Gastroesophageal sphincter (tissue), 4 donors: Measurements from ENCODE around the gene GTPBP2. TPM values are rescaled to one million over a fixed set of nuclear protein-coding genes. Genes with fewer than 3 reads are reported as not detected.
A peak's percentile ranks its signal among the peaks of the same experiment; 100 is the strongest.
"Not testable (repeated sequence)": the region's sequence is repeated elsewhere in the genome, so short reads cannot be mapped to it uniquely, and the experiment has no call there.

ENCODE experiments used
- ATAC-seq: fragments of 150-250 bp; one replicate; pipeline ENCODE4 v1.9.1; 2016; ENCODE audit warnings: mild to moderate bottlenecking, moderate library complexity
- H3K27ac ChIP-seq, 4 donors: fragments of 200-600 bp; sonication (generic) in 3 of 4; 1 replicate in 3 of 4; 2 replicates in 1 of 4; pipeline ENCODE4 v1.5.1; 2016 to 2019
- H3K27me3 ChIP-seq: fragments of 200-600 bp; sonication (generic); one replicate; pipeline ENCODE4 v1.5.1; 2019
- H3K36me3 ChIP-seq, 2 donors: fragments of 200-600 bp; sonication (generic); one replicate each; pipeline ENCODE4 v1.5.1; 2019; ENCODE audit warnings: control low read depth in 1 of 2
- H3K4me1 ChIP-seq, 3 donors: fragments of 200-600 bp; sonication (generic); 1 replicate in 2 of 3; 2 replicates in 1 of 3; pipeline ENCODE4 v1.5.1; 2016 to 2019; ENCODE audit warnings: control low read depth in 2 of 3
- H3K4me3 ChIP-seq, 2 donors: fragments of 200-600 bp; sonication (generic); one replicate each; pipeline ENCODE4 v1.5.1; 2019; ENCODE audit warnings: mild to moderate bottlenecking in 1 of 2, moderate library complexity in 1 of 2
- H3K9me3 ChIP-seq, 3 donors: fragments of 200-600 bp; sonication (generic); one replicate each; pipeline ENCODE4 v1.5.1; 2017 to 2019; ENCODE audit warnings: control low read depth in 2 of 3
- CTCF ChIP-seq, 4 experiments: fragments of 200-600 bp in 2 of 4; fragments of 450-650 bp in 2 of 4; sonication (generic) in 1 of 4; IDR thresholded peaks; one replicate each; pipeline ENCODE4 v1.5.1; 2017 to 2019; ENCODE audit warnings: antibody characterized with exemption in 4 of 4, mild to moderate bottlenecking in 2 of 4, moderate library complexity in 2 of 4
- EP300 ChIP-seq: sonication (generic); formaldehyde crosslinking; IDR thresholded peaks from one replicate; pipeline ENCODE4 v1.6.1; 2017; ENCODE audit warnings: antibody characterized with exemption, mild to moderate bottlenecking
- POLR2A ChIP-seq, 2 donors: fragments of 450-650 bp; IDR thresholded peaks; one replicate each; pipeline ENCODE4 v1.6.1; 2017; ENCODE audit warnings: antibody characterized with exemption in 2 of 2, mild to moderate bottlenecking in 2 of 2, moderate library complexity in 1 of 2
- POLR2AphosphoS5 ChIP-seq: sonication (generic); formaldehyde crosslinking; IDR thresholded peaks from one replicate; pipeline ENCODE4 v1.6.1; 2017; ENCODE audit warnings: antibody characterized with exemption
- WGBS, 2 donors: methylation state at CpG; one replicate each; pipeline ENCODE4 v1.1.5; 2018; ENCODE audit warnings: low coverage in 1 of 2; 5-methylcytosine and 5-hydroxymethylcytosine counted together
- total RNA-seq, 4 donors: library from RNA; depleted of rRNA; stranded (reverse); fragments of >200 nt; gene quantifications; one replicate each; pipeline ENCODE4 v1.1.0, GENCODE V29; 2016

GTPBP2 gene
- total RNA-seq, 4 donors from 2014 or later, result 28.8 to 44.5 (median 31.4) TPM

GRCh38 chr6:43667245-43668150 lies 38.4 kb upstream of the GTPBP2 start:
- H3K36me3 ChIP-seq, result peaks cover 0 to 25% of the 10 kb centered on the region in 2 donors
- peak overlapping the region in 1 of 4 donors; percentile 48 for H3K27ac ChIP-seq
- H3K9me3 ChIP-seq, result no peaks in the 10 kb centered on the region
- peak; percentile 27 for TF ChIP-seq POLR2AphosphoS5
- TF ChIP-seq EP300, result no peak
- peak in 3 of 4 experiments; percentile 88 to 99 (median 93) for TF ChIP-seq CTCF (IDR thresholded peaks at IDR 0.05)
- H3K27me3 ChIP-seq, result no peaks in the 10 kb centered on the region
- H3K4me1 ChIP-seq, result peaks cover 0 to 55% (median 27%) of the 10 kb centered on the region in 3 donors
- no peak overlapping the region for H3K4me3 ChIP-seq
- WGBS, 2 donors, result 0 to 15% methylated on average over 2 to 4 of the region's 16 CpGs
- ATAC-seq, result peak; percentile 59

- H3K36me3 ChIP-seq, result peaks cover 0 to 13% of the 10 kb centered on the region in 2 donors
- ATAC-seq, result no peak
- H3K27ac ChIP-seq, result no peak overlapping the region
- 50 to 63% methylated on average over 3 of the region's 13 CpGs for WGBS, 2 donors
- H3K4me3 ChIP-seq, result no peak overlapping the region
- H3K27me3 ChIP-seq, result no peaks in the 10 kb centered on the region
- peaks cover 0 to 44% (median 27%) of the 10 kb centered on the region in 3 donors for H3K4me1 ChIP-seq
- no peak for TF ChIP-seq CTCF (IDR thresholded peaks at IDR 0.05)
- no peak for TF ChIP-seq POLR2A (IDR thresholded peaks at IDR 0.05)
- no peak for TF ChIP-seq POLR2AphosphoS5
- TF ChIP-seq EP300, result no peak
- no peaks in the 10 kb centered on the region for H3K9me3 ChIP-seq
These were observed 37.3 kb upstream of the GTPBP2 start for GRCh38 chr6:43666196-43666920.

GRCh38 chr6:43665376-43665775 lies 36.3 kb upstream of the GTPBP2 start:
- H3K27me3 ChIP-seq, result no peaks in the 10 kb centered on the region
- no peak for ATAC-seq
- H3K36me3 ChIP-seq, result peaks cover 0 to 3% of the 10 kb centered on the region in 2 donors
- no peaks in the 10 kb centered on the region for H3K9me3 ChIP-seq
- no peak overlapping the region for H3K27ac ChIP-seq
- H3K4me1 ChIP-seq, result peaks cover 0 to 35% (median 27%) of the 10 kb centered on the region in 3 donors
- no peak overlapping the region for H3K4me3 ChIP-seq
- WGBS, 2 donors, result 100% methylated on average over 1 of the region's 1 CpG; no CpG with 5 or more reads in 1 of the 2 donors
- no peak for TF ChIP-seq POLR2AphosphoS5
- TF ChIP-seq CTCF (IDR thresholded peaks at IDR 0.05), result no peak
- no peak for TF ChIP-seq POLR2A (IDR thresholded peaks at IDR 0.05)
- no peak for TF ChIP-seq EP300

- not testable (repeated sequence) for H3K4me3 ChIP-seq, ATAC-seq, H3K27me3 ChIP-seq, H3K27ac ChIP-seq, H3K36me3 ChIP-seq, H3K9me3 ChIP-seq
- H3K4me1 ChIP-seq, result peaks cover 0 to 10% (median 7%) of the 10 kb centered on the region in 3 donors
- WGBS, 2 donors, result 80 to 92% methylated on average over 1 to 5 of the region's 5 CpGs
These were observed 33.9 kb upstream of the GTPBP2 start for GRCh38 chr6:43662948-43663347.

GRCh38 chr6:43658161-43658560 lies 29.1 kb upstream of the GTPBP2 start:
- H3K4me3 ChIP-seq, result no peak overlapping the region
- no peaks in the 10 kb centered on the region for H3K9me3 ChIP-seq
- no peak for ATAC-seq
- no peaks in the 10 kb centered on the region for H3K4me1 ChIP-seq
- 87 to 97% methylated on average over 4 to 8 of the region's 9 CpGs for WGBS, 2 donors
- H3K27me3 ChIP-seq, result no peaks in the 10 kb centered on the region
- H3K27ac ChIP-seq, result no peak overlapping the region
- no peaks in the 10 kb centered on the region for H3K36me3 ChIP-seq
- TF ChIP-seq EP300, result no peak
- no peak for TF ChIP-seq CTCF (IDR thresholded peaks at IDR 0.05)
- TF ChIP-seq POLR2A (IDR thresholded peaks at IDR 0.05), result no peak
- no peak for TF ChIP-seq POLR2AphosphoS5
